GM23338 (cell line): Measurements from ENCODE around the gene DMRTB1. TPM values are rescaled to one million over a fixed set of nuclear protein-coding genes. Genes with fewer than 3 reads are reported as not detected.
A peak's percentile ranks its signal among the peaks of the same experiment; 100 is the strongest.

Experiments
- ATAC-seq: fragments of 200-7000 bp; cut with Tn5 transposase; 3 replicates; pipeline ENCODE4 v1.9.1; 2020
- DNase-seq: peaks from one replicate; pipeline ENCODE4 v3.0.0-alpha.2; 2015; ENCODE audit warnings: low spot score
- H2AFZ ChIP-seq: fragments of 200-600 bp; sonication (generic); 2 replicates; pipeline ENCODE4 v1.8.0; 2016; ENCODE audit warnings: antibody characterized with exemption, mild to moderate bottlenecking, moderate library complexity
- H3F3A ChIP-seq: fragments of 200-600 bp; sonication (generic); replicated peaks from 2 replicates; pipeline ENCODE4 v1.8.0; 2017; ENCODE audit warnings: antibody characterized with exemption, mixed run types, low read depth
- H3K27ac ChIP-seq: fragments of 200-600 bp; sonication (generic); 2 replicates; pipeline ENCODE4 v1.6.1; 2016; ENCODE audit warnings: low read depth
- H3K27me3 ChIP-seq: fragments of 200-600 bp; sonication (generic); 2 replicates; pipeline ENCODE4 v1.8.0; 2016; ENCODE audit warnings: mild to moderate bottlenecking, mixed run types, moderate library complexity; ENCODE audit not compliant: insufficient read depth
- H3K36me3 ChIP-seq: fragments of 200-600 bp; sonication (generic); 2 replicates; pipeline ENCODE4 v1.8.0; 2016; ENCODE audit warnings: mild to moderate bottlenecking; ENCODE audit not compliant: insufficient read depth
- H3K4me1 ChIP-seq: fragments of 200-600 bp; sonication (generic); 2 replicates; pipeline ENCODE4 v1.8.0; 2016; ENCODE audit warnings: mild to moderate bottlenecking, moderate library complexity; ENCODE audit not compliant: insufficient read depth
- H3K4me2 ChIP-seq: fragments of 200-600 bp; sonication (generic); 2 replicates; pipeline ENCODE4 v1.7.1; 2017; ENCODE audit warnings: mixed run types
- H3K4me3 ChIP-seq: fragments of 200-600 bp; sonication (generic); 2 replicates; pipeline ENCODE4 v1.6.1; 2016; ENCODE audit warnings: mixed run types
- H3K79me2 ChIP-seq: fragments of 200-600 bp; sonication (generic); replicated peaks from 2 replicates; pipeline ENCODE4 v1.8.0; 2017; ENCODE audit warnings: mild to moderate bottlenecking; ENCODE audit not compliant: insufficient read depth
- H3K9me2 ChIP-seq: fragments of 200-600 bp; sonication (generic); 2 replicates; pipeline ENCODE4 v1.8.0; 2017; ENCODE audit not compliant: insufficient read depth
- H4K20me1 ChIP-seq: fragments of 200-600 bp; sonication (generic); replicated peaks from 2 replicates; pipeline ENCODE4 v1.8.0; 2017; ENCODE audit warnings: mild to moderate bottlenecking; ENCODE audit not compliant: insufficient read depth
- H3K27ac Mint-ChIP-seq: 2 replicates; pipeline ENCODE4 v1.8.0; 2020; ENCODE audit warnings: inconsistent platforms, mild to moderate bottlenecking, moderate library complexity, mixed read lengths
- H3K27me3 Mint-ChIP-seq: 3 replicates; pipeline ENCODE4 v1.8.0; 2022; ENCODE audit warnings: low read depth, mild to moderate bottlenecking, moderate library complexity, mixed read lengths, inconsistent platforms; ENCODE audit not compliant: insufficient read depth, poor library complexity
- H3K36me3 Mint-ChIP-seq: 3 replicates; pipeline ENCODE4 v1.8.0; 2021; ENCODE audit warnings: low read depth, mild to moderate bottlenecking, inconsistent platforms, moderate library complexity, mixed read lengths
- H3K4me1 Mint-ChIP-seq: 3 replicates; pipeline ENCODE4 v1.8.0; 2020; ENCODE audit warnings: mild to moderate bottlenecking, inconsistent platforms, mixed read lengths
- H3K4me3 Mint-ChIP-seq: 3 replicates; pipeline ENCODE4 v1.8.0; 2021; ENCODE audit warnings: moderate library complexity, mild to moderate bottlenecking, inconsistent platforms, mixed read lengths
- H3K9me3 Mint-ChIP-seq: 3 replicates; pipeline ENCODE4 v1.8.0; 2020; ENCODE audit warnings: moderate library complexity, mild to moderate bottlenecking, inconsistent platforms, mixed read lengths
- CREB1 ChIP-seq: fragments of 250-450 bp; sonication (Bioruptor Pico); IDR thresholded peaks from 2 replicates; pipeline ENCODE4 v1.5.0; 2020; ENCODE audit warnings: low read depth, mild to moderate bottlenecking, moderate library complexity
- CTCF ChIP-seq, 2 experiments: fragments of 200-600 bp in 1 of 2; sonication (generic) in 1 of 2; conservative IDR thresholded peaks; 2 replicates each; pipeline versions ENCODE4 v1.5.1 to v1.6.1; 2016 to 2017; ENCODE audit warnings: antibody characterized with exemption in 2 of 2, low read depth in 2 of 2, mild to moderate bottlenecking in 2 of 2, moderate library complexity in 1 of 2
- EZH2 ChIP-seq: fragments of 200-600 bp; sonication (generic); IDR thresholded peaks from one replicate; pipeline ENCODE4 v1.8.0; 2017; ENCODE audit warnings: antibody characterized with exemption, mild to moderate bottlenecking, low read depth; ENCODE audit not compliant: unreplicated experiment
- EZH2phosphoT487 ChIP-seq: fragments of 200-600 bp; sonication (generic); IDR thresholded peaks from one replicate; pipeline ENCODE4 v1.8.1; 2018; ENCODE audit warnings: antibody characterized with exemption; ENCODE audit not compliant: unreplicated experiment
- JUNB ChIP-seq: IDR thresholded peaks from one replicate; pipeline ENCODE4 v1.6.1; 2016; ENCODE audit warnings: antibody characterized with exemption; ENCODE audit not compliant: unreplicated experiment
- NANOG ChIP-seq: IDR thresholded peaks from 2 replicates; pipeline ENCODE4 v1.6.1; 2016; ENCODE audit warnings: antibody characterized with exemption, borderline replicate concordance
- POLR2AphosphoS5 ChIP-seq: IDR thresholded peaks from 2 replicates; pipeline ENCODE4 v1.6.1; 2016; ENCODE audit warnings: antibody characterized with exemption, low read depth
- STAT1 ChIP-seq: IDR thresholded peaks from one replicate; pipeline ENCODE4 v1.6.1; 2016; ENCODE audit warnings: antibody characterized with exemption; ENCODE audit not compliant: unreplicated experiment
- ZNF114 ChIP-seq: fragments of 250-450 bp; sonication (Bioruptor Pico); IDR thresholded peaks from 2 replicates; pipeline ENCODE4 v1.5.0; 2020; ENCODE audit warnings: mild to moderate bottlenecking, moderate library complexity
- ZNF331 ChIP-seq: fragments of 250-450 bp; sonication (Bioruptor Pico); IDR thresholded peaks from 2 replicates; pipeline ENCODE4 v1.5.0; 2020; ENCODE audit warnings: low read depth, mild to moderate bottlenecking, moderate library complexity
- polyA plus RNA-seq: library from polyadenylated mRNA; unstranded; fragments of >200 nt; fragmentation: Nextera tagmentation; extraction: Ambion mirVana; gene quantifications from 2 replicates; pipeline ENCODE4 v1.2.1, GENCODE V29; 2016
- total RNA-seq: library from RNA; depleted of rRNA; stranded (reverse); fragments of >200 nt; shearing (Covaris generic); gene quantifications from 2 replicates; pipeline ENCODE4 v1.2.3, GENCODE V29; 2014
- TF ChIP-seq, protein P1 (sequence below): fragments of 250-450 bp; sonication (Bioruptor Pico); IDR thresholded peaks from 2 replicates; pipeline ENCODE4 v1.5.0; 2020; ENCODE audit warnings: mild to moderate bottlenecking, moderate library complexity
- TF ChIP-seq, protein P2 (sequence below): IDR thresholded peaks from one replicate; pipeline ENCODE4 v1.6.1; 2018; ENCODE audit warnings: antibody characterized with exemption; ENCODE audit not compliant: unreplicated experiment
- TF ChIP-seq, protein P3 (sequence below): IDR thresholded peaks from 2 replicates; pipeline ENCODE4 v1.6.1; 2016; ENCODE audit warnings: antibody characterized with exemption

DMRTB1 gene
- total and polyA plus RNA-seq, 2 experiments from 2014 or later: 0.27 to 1.2 TPM

- peaks cover 15% of the 10 kb centered on the region; the same call in 1 of the 2 replicates for H3K4me1 ChIP-seq
- H3K36me3 Mint-ChIP-seq: peaks cover 18% of the 10 kb centered on the region
- H3K36me3 ChIP-seq: 0 out of 2 replicates have a peak, but pooled peaks cover 4% of the 10 kb centered on the region
- no peaks in the 10 kb centered on the region for H3K79me2 ChIP-seq
- H3K4me2 ChIP-seq: no peak overlapping the region
- DNase-seq (no peak), ATAC-seq (no peak)
- no peaks in the 10 kb centered on the region for H4K20me1 ChIP-seq
- H3K4me1 Mint-ChIP-seq: peaks cover 46% of the 10 kb centered on the region
- H3K4me3 ChIP-seq: no peak overlapping the region
- H3K27me3 ChIP-seq: no peaks in the 10 kb centered on the region
- H3F3A ChIP-seq: peaks cover 3% of the 10 kb centered on the region; the same call in 1 of the 2 replicates
- H3K27ac ChIP-seq: no peak overlapping the region
- no peak overlapping the region for H2AFZ ChIP-seq
- H3K9me3 Mint-ChIP-seq: peaks cover 16% of the 10 kb centered on the region
- 0 out of 2 replicates have a peak, but pooled peaks cover 4% of the 10 kb centered on the region for H3K9me2 ChIP-seq
- TF ChIP-seq NANOG: no peak
- no peak for TF ChIP-seq JUNB
- no peak for TF ChIP-seq CREB1 (CRISPR knock-in tag)
- TF ChIP-seq, protein P1, sequence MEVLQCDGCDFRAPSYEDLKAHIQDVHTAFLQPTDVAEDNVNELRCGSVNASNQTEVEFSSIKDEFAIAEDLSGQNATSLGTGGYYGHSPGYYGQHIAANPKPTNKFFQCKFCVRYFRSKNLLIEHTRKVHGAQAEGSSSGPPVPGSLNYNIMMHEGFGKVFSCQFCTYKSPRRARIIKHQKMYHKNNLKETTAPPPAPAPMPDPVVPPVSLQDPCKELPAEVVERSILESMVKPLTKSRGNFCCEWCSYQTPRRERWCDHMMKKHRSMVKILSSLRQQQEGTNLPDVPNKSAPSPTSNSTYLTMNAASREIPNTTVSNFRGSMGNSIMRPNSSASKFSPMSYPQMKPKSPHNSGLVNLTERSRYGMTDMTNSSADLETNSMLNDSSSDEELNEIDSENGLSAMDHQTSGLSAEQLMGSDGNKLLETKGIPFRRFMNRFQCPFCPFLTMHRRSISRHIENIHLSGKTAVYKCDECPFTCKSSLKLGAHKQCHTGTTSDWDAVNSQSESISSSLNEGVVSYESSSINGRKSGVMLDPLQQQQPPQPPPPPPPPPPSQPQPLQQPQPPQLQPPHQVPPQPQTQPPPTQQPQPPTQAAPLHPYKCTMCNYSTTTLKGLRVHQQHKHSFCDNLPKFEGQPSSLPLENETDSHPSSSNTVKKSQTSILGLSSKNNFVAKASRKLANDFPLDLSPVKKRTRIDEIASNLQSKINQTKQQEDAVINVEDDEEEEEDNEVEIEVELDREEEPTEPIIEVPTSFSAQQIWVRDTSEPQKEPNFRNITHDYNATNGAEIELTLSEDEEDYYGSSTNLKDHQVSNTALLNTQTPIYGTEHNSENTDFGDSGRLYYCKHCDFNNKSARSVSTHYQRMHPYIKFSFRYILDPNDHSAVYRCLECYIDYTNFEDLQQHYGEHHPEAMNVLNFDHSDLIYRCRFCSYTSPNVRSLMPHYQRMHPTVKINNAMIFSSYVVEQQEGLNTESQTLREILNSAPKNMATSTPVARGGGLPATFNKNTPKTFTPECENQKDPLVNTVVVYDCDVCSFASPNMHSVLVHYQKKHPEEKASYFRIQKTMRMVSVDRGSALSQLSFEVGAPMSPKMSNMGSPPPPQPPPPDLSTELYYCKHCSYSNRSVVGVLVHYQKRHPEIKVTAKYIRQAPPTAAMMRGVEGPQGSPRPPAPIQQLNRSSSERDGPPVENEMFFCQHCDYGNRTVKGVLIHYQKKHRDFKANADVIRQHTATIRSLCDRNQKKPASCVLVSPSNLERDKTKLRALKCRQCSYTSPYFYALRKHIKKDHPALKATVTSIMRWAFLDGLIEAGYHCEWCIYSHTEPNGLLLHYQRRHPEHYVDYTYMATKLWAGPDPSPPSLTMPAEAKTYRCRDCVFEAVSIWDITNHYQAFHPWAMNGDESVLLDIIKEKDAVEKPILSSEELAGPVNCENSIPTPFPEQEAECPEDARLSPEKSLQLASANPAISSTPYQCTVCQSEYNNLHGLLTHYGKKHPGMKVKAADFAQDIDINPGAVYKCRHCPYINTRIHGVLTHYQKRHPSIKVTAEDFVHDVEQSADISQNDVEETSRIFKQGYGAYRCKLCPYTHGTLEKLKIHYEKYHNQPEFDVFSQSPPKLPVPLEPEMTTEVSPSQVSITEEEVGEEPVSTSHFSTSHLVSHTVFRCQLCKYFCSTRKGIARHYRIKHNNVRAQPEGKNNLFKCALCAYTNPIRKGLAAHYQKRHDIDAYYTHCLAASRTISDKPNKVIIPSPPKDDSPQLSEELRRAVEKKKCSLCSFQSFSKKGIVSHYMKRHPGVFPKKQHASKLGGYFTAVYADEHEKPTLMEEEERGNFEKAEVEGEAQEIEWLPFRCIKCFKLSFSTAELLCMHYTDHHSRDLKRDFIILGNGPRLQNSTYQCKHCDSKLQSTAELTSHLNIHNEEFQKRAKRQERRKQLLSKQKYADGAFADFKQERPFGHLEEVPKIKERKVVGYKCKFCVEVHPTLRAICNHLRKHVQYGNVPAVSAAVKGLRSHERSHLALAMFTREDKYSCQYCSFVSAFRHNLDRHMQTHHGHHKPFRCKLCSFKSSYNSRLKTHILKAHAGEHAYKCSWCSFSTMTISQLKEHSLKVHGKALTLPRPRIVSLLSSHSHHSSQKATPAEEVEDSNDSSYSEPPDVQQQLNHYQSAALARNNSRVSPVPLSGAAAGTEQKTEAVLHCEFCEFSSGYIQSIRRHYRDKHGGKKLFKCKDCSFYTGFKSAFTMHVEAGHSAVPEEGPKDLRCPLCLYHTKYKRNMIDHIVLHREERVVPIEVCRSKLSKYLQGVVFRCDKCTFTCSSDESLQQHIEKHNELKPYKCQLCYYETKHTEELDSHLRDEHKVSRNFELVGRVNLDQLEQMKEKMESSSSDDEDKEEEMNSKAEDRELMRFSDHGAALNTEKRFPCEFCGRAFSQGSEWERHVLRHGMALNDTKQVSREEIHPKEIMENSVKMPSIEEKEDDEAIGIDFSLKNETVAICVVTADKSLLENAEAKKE (CRISPR knock-in tag): no peak
- TF ChIP-seq EZH2: no peak
- TF ChIP-seq ZNF114 (CRISPR knock-in tag): no peak
- no peak for TF ChIP-seq STAT1
- no peak for TF ChIP-seq EZH2phosphoT487
- no peak for TF ChIP-seq CTCF (conservative IDR thresholded peaks at IDR 0.05; ENCODE audit: low read depth in 2 of 2)
- TF ChIP-seq, protein P2, sequence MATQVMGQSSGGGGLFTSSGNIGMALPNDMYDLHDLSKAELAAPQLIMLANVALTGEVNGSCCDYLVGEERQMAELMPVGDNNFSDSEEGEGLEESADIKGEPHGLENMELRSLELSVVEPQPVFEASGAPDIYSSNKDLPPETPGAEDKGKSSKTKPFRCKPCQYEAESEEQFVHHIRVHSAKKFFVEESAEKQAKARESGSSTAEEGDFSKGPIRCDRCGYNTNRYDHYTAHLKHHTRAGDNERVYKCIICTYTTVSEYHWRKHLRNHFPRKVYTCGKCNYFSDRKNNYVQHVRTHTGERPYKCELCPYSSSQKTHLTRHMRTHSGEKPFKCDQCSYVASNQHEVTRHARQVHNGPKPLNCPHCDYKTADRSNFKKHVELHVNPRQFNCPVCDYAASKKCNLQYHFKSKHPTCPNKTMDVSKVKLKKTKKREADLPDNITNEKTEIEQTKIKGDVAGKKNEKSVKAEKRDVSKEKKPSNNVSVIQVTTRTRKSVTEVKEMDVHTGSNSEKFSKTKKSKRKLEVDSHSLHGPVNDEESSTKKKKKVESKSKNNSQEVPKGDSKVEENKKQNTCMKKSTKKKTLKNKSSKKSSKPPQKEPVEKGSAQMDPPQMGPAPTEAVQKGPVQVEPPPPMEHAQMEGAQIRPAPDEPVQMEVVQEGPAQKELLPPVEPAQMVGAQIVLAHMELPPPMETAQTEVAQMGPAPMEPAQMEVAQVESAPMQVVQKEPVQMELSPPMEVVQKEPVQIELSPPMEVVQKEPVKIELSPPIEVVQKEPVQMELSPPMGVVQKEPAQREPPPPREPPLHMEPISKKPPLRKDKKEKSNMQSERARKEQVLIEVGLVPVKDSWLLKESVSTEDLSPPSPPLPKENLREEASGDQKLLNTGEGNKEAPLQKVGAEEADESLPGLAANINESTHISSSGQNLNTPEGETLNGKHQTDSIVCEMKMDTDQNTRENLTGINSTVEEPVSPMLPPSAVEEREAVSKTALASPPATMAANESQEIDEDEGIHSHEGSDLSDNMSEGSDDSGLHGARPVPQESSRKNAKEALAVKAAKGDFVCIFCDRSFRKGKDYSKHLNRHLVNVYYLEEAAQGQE: no peak
- TF ChIP-seq POLR2AphosphoS5: no peak
- no peak for TF ChIP-seq ZNF331 (CRISPR knock-in tag)
- TF ChIP-seq, protein P3, sequence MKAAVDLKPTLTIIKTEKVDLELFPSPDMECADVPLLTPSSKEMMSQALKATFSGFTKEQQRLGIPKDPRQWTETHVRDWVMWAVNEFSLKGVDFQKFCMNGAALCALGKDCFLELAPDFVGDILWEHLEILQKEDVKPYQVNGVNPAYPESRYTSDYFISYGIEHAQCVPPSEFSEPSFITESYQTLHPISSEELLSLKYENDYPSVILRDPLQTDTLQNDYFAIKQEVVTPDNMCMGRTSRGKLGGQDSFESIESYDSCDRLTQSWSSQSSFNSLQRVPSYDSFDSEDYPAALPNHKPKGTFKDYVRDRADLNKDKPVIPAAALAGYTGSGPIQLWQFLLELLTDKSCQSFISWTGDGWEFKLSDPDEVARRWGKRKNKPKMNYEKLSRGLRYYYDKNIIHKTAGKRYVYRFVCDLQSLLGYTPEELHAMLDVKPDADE: no peak
- peak overlapping the region; percentile 24; the same call in 1 of the 2 replicates for H3K27ac Mint-ChIP-seq
- no peak overlapping the region for H3K4me3 Mint-ChIP-seq
- peaks cover 8% of the 10 kb centered on the region for H3K27me3 Mint-ChIP-seq
Measured at GRCh38 chr1:53440633-53441032, 18.6 kb upstream of the DMRTB1 start.
